ENCODE measurements around the gene MTFR1L. TPM values are rescaled to one million over a fixed set of nuclear protein-coding genes. Genes with fewer than 3 reads are reported as not detected.
A peak's percentile ranks its signal among the peaks of the same experiment; 100 is the strongest.

The MTFR1L gene
- total and polyA plus RNA-seq, 3 donors from 2014 or later, result 148 to 253 (median 166) TPM

DNA sequence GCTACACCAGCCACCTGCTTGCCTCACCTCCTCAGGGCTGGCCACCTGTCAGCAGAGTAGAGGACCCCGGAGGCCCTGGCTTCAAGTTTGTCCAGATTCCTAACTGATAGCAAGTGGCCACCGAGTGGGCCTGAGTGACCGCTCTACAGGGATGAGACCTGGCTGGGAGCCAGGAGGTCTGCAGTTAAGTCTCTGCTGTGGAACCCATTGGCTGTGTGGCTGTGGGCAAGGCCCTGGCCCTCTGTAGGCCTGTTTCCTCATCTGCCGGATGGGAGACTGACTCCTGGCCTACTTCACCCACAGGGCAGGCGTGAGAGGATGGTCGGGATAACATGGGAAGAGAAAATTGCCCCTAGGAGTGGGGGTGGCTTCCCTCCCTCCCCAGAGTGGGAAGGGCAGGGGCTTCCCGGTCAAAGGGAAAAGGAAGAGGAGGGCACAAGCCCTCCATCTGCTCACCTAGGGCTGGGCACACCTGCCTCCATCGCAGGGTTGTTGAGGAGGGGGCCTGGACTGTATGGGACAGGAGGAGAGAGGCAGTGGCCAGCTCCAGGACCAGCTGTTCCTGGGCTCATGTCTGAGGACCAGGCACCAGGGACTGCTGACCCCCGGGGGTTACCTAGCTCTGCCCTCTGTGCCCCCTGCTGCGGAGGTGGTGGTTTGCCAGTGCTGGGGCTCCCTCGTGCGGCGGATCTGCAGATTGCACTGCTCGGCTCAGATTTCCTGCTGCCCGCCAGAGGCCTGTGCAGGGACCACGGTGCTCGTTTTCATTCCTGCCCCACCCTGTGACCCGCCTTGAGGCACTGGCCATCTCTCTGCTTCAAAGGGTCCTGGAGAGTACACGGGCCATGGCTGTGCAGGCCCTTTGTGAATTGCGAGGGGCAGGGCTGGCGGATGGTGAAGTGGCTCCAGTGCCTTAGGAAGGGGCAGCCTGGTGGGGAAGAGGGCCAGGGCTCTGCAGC, 9.1 kb upstream of the MTFR1L start:
- Histone ChIP-seq H3K9me3 (no peaks in the 10 kb centered on the region), H3K36me3 (ENCODE audit: low read depth, missing control alignments) (no peaks in the 10 kb centered on the region), H3K4me3 (no peak overlapping the region), H3K27me3 (no peaks in the 10 kb centered on the region), H3K27ac (no peak overlapping the region), H3K4me1 (no peaks in the 10 kb centered on the region)
- DNase-seq, result peak; percentile 72
- TF ChIP-seq, protein P1, sequence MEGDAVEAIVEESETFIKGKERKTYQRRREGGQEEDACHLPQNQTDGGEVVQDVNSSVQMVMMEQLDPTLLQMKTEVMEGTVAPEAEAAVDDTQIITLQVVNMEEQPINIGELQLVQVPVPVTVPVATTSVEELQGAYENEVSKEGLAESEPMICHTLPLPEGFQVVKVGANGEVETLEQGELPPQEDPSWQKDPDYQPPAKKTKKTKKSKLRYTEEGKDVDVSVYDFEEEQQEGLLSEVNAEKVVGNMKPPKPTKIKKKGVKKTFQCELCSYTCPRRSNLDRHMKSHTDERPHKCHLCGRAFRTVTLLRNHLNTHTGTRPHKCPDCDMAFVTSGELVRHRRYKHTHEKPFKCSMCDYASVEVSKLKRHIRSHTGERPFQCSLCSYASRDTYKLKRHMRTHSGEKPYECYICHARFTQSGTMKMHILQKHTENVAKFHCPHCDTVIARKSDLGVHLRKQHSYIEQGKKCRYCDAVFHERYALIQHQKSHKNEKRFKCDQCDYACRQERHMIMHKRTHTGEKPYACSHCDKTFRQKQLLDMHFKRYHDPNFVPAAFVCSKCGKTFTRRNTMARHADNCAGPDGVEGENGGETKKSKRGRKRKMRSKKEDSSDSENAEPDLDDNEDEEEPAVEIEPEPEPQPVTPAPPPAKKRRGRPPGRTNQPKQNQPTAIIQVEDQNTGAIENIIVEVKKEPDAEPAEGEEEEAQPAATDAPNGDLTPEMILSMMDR (IDR thresholded peaks at IDR 0.05), result peak; percentile 75 to 87 (median 87)
- no peak for TF ChIP-seq POLR2A (IDR thresholded peaks at IDR 0.05)
- intact Hi-C loops (cut with DNase I; ENCODE audit: low total_unique reads), result no loop called here
- 56 to 72% methylated on average over 6 to 17 of the region's 21 CpGs for WGBS, 2 donors

DNA sequence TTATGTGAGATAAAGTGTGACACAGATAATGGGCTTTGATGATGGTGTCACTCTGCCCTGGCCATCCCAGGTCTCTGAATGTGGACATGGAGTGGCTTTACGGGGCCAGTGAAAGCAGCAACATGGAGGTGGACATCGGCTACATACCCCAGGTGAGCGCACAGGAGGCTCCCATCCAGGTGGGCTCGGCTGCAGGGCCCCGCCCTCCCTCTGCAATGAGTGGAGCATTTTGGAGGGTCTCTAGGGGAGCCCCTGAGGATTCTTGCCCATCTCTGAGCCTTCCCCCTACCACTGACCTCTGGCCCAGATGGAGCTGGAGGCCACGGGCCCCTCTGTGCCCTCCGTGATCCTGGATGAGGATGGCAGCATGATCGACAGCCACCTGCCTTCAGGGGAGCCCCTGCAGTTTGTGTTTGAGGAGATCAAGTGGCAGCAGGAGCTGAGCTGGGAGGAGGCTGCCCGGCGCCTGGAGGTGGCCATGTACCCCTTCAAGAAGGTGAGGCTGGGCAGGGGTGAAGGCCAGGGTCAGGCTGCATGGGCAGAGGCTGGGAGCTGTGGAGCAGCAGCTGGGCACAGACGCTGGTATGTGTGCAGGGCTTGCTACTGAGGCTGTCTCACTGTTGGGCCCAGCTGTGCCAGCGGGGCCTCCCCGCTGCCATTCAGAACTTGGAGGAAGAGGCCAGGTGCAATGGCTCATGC, 8.2 kb upstream of the MTFR1L start:
- no peaks in the 10 kb centered on the region for H3K9me3 ChIP-seq
- no peak for DNase-seq
- H3K36me3 ChIP-seq (ENCODE audit: low read depth, missing control alignments), result no peaks in the 10 kb centered on the region
- H3K4me1 ChIP-seq, result no peaks in the 10 kb centered on the region
- TF ChIP-seq, protein P1 (IDR thresholded peaks at IDR 0.05), result no peak
- no peak overlapping the region for H3K4me3 ChIP-seq
- H3K27me3 ChIP-seq, result no peaks in the 10 kb centered on the region
- 86 to 87% methylated on average over 7 to 13 of the region's 13 CpGs for WGBS, 2 donors
- no peak overlapping the region for H3K27ac ChIP-seq
- intact Hi-C loops (cut with DNase I; ENCODE audit: low total_unique reads), result no loop called here

DNA sequence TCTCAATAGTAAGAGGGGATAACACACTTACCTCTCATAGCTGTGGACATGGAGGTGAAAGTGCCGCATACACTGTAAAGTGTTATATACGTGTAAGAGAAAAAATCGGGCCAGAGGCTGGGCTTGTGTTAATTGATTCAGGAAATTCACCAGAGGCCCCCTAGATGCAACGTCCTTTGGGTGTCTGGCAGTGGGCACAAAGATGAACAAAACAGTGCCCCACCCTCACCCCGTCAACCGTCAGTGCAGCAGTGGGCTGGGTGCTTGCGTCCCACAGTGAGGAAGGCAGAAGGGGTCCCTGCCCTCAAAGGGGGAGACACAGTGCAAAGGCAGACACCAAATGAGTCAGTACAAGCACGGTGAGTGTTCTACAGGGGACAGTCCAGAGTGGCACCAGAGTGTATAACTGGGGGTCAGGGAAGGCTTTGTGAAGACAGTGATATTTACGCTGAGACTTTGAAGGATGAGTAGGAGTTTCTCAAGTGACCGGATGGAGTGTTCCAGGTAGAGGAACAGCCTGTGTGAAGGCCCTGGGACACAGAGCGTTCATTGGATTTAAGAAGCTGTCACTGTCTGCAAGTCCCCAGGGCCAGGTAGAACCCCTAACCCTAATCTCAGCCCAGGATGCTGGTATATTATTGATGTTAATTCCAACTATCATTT, 6.6 kb upstream of the MTFR1L start:
- DNase-seq, result no peak
- Histone ChIP-seq H3K4me3 (no peak overlapping the region), H3K36me3 (ENCODE audit: low read depth, missing control alignments) (no peaks in the 10 kb centered on the region), H3K27me3 (no peaks in the 10 kb centered on the region), H3K4me1 (peaks cover 2% of the 10 kb centered on the region), H3K9me3 (no peaks in the 10 kb centered on the region), H3K27ac (no peak overlapping the region)
- WGBS, 2 donors, result 83 to 85% methylated on average over 7 to 11 of the region's 11 CpGs
- no peak for TF ChIP-seq POLR2A (IDR thresholded peaks at IDR 0.05)
- TF ChIP-seq, protein P1 (IDR thresholded peaks at IDR 0.05), result no peak
- intact Hi-C loops (cut with DNase I; ENCODE audit: low total_unique reads), result no loop called here

DNA sequence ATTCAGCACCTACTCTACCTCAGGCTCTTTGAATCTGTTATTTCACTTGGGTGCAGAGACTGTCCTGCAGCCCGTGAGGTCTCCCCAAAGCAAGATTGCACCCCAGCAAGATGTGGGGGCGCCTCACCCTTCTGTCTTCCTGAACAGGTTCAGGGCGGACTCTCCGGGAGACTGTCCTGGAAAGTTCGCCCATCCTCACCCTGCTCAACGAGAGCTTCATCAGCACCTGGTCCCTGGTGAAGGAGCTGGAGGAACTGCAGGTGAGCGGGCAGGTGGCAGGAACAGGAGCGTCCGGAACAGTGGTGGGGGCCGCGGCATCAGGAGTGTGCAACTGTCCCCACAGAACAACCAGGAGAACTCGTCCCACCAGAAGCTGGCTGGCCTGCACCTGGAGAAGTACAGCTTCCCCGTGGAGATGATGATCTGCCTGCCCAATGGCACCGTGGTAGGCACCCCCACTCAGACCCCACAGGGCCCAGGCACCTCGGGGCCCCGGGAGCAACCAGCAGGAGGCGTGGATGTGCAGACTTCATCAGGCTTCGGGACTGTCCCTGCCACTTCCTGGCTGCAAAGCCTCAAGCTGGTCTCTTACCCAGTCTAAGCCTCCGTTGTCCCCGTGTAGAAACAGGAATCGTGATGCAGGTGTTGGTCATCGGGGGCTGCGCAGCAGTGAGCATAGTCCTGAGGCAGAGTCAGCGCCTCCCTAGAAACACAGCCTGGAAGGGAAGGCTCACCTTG, 5.9 kb upstream of the MTFR1L start:
- no peaks in the 10 kb centered on the region for H3K36me3 ChIP-seq (ENCODE audit: low read depth, missing control alignments)
- no peak for DNase-seq
- H3K27ac ChIP-seq, result no peak overlapping the region
- peaks cover 9% of the 10 kb centered on the region for H3K4me1 ChIP-seq
- H3K4me3 ChIP-seq, result no peak overlapping the region
- TF ChIP-seq, protein P1 (IDR thresholded peaks at IDR 0.05), result no peak
- no peaks in the 10 kb centered on the region for H3K27me3 ChIP-seq
- 89 to 90% methylated on average over 20 to 24 of the region's 24 CpGs for WGBS, 2 donors
- intact Hi-C loops (cut with DNase I; ENCODE audit: low total_unique reads), result no loop called here
- no peaks in the 10 kb centered on the region for H3K9me3 ChIP-seq
